ENCODE results near the gene MED8.

MED8 gene

GRCh38 chr1:43435146-43436145, 45.8 kb upstream of the MED8 start:
- DNase-seq (ENCODE audit: low spot score): no peak
- TF ChIP-seq, protein P1, sequence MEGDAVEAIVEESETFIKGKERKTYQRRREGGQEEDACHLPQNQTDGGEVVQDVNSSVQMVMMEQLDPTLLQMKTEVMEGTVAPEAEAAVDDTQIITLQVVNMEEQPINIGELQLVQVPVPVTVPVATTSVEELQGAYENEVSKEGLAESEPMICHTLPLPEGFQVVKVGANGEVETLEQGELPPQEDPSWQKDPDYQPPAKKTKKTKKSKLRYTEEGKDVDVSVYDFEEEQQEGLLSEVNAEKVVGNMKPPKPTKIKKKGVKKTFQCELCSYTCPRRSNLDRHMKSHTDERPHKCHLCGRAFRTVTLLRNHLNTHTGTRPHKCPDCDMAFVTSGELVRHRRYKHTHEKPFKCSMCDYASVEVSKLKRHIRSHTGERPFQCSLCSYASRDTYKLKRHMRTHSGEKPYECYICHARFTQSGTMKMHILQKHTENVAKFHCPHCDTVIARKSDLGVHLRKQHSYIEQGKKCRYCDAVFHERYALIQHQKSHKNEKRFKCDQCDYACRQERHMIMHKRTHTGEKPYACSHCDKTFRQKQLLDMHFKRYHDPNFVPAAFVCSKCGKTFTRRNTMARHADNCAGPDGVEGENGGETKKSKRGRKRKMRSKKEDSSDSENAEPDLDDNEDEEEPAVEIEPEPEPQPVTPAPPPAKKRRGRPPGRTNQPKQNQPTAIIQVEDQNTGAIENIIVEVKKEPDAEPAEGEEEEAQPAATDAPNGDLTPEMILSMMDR (IDR thresholded peaks at IDR 0.05; ENCODE audit: extremely low read depth, missing control alignments): no peak

- DNase-seq (ENCODE audit: low spot score): no peak
- TF ChIP-seq, protein P1 (IDR thresholded peaks at IDR 0.05; ENCODE audit: extremely low read depth, missing control alignments): no peak
Measured at GRCh38 chr1:43434256-43434655, 44.7 kb upstream of the MED8 start.

GRCh38 chr1:43432907-43433306, 43.3 kb upstream of the MED8 start:
- no peak for DNase-seq (ENCODE audit: low spot score)
- TF ChIP-seq, protein P1 (IDR thresholded peaks at IDR 0.05; ENCODE audit: extremely low read depth, missing control alignments): no peak

- TF ChIP-seq, protein P1 (IDR thresholded peaks at IDR 0.05; ENCODE audit: extremely low read depth, missing control alignments): no peak
- no peak for DNase-seq (ENCODE audit: low spot score)
Measured at GRCh38 chr1:43432171-43432860, 42.7 kb upstream of the MED8 start.

DNA sequence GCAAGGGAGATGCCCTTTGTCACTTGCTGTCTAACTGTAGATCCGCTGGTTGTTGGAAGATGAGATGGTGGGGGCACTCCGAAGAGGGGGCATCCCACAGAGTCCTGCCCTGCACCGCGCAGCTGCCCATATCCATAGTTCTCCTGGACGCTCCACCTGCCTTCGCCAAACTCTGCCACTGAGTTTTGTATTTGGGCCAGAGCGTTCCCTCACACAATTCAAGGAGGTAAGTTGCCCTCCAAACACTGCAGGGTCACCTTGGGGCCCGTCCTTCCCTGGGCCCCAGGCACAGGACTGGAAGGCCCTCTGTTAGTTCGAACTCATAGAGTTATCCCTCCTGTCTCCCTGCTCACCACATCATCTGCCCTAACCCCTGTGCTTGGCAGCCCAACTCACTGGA, 42.1 kb upstream of the MED8 start:
- DNase-seq (ENCODE audit: low spot score): no peak
- TF ChIP-seq, protein P1 (IDR thresholded peaks at IDR 0.05; ENCODE audit: extremely low read depth, missing control alignments): no peak

DNA sequence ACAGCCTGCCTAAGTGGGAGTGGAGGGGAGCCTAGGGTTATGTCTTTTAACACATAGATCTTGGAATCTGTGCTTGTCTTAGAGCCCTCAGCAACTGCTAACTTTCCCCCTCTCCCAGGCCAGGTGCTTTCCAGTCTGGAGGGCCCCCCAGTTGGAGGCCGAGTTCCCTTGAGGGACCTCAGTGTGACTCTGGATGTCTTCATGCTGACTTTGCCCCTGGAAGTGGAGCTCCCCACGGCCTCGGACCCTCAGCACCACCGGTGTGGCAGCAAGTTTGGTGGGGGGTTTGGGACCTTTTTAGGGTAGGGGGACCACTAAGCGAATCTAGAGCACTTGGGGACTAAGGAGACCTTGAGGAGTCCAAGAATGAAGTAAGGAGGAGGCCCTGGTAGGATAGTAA, 41.2 kb upstream of the MED8 start:
- DNase-seq (ENCODE audit: low spot score): no peak
- TF ChIP-seq, protein P1 (IDR thresholded peaks at IDR 0.05; ENCODE audit: extremely low read depth, missing control alignments): no peak

- DNase-seq (ENCODE audit: low spot score): no peak
- TF ChIP-seq, protein P1 (IDR thresholded peaks at IDR 0.05; ENCODE audit: extremely low read depth, missing control alignments): no peak
Measured at GRCh38 chr1:43427941-43428340, 38.3 kb upstream of the MED8 start.

Data from GM20000 (cell line).